Astrocyte (in vitro differentiated cells and primary cell): ENCODE results near the gene EBPL. TPM values are rescaled to one million over a fixed set of nuclear protein-coding genes. Genes with fewer than 3 reads are reported as not detected.
A peak's percentile ranks its signal among the peaks of the same experiment; 100 is the strongest.

Experiments
- DNase-seq: peaks from one replicate; pipeline ENCODE4 v3.0.0-alpha.2; 2010; ENCODE audit warnings: low read depth
- FAIRE-seq: peaks from 2 replicates; lab custom pipeline; 2011; peaks lifted over from hg19 to GRCh38; lab: Jason Lieb, UNC
- H2AFZ ChIP-seq: 2 replicates; pipeline ENCODE4 v1.6.0; 2012; ENCODE audit warnings: low read depth, low read length, inconsistent platforms
- H3K27ac ChIP-seq: 2 replicates; pipeline ENCODE4 v1.5.1; 2011; ENCODE audit warnings: low read depth, low read length, inconsistent platforms
- H3K27me3 ChIP-seq: 2 replicates; pipeline ENCODE4 v1.6.0; 2011; ENCODE audit warnings: low read length, inconsistent platforms; ENCODE audit not compliant: insufficient read depth
- H3K36me3 ChIP-seq: 2 replicates; pipeline ENCODE4 v1.5.1; 2011; ENCODE audit warnings: low read length, inconsistent platforms; ENCODE audit not compliant: insufficient read depth
- H3K4me1 ChIP-seq: 2 replicates; pipeline ENCODE4 v1.5.1; 2011; ENCODE audit warnings: low read length, inconsistent platforms; ENCODE audit not compliant: insufficient read depth
- H3K4me2 ChIP-seq: 2 replicates; pipeline ENCODE4 v1.6.0; 2012; ENCODE audit warnings: low read length, inconsistent platforms
- H3K4me3 ChIP-seq: 2 replicates; pipeline ENCODE4 v1.5.1; 2011; ENCODE audit warnings: low read depth, mild to moderate bottlenecking, low read length, inconsistent platforms; ENCODE audit not compliant: insufficient read depth
- H3K79me2 ChIP-seq: 2 replicates; pipeline ENCODE4 v1.6.0; 2012; ENCODE audit warnings: mild to moderate bottlenecking, low read length, inconsistent platforms; ENCODE audit not compliant: insufficient read depth
- H3K9ac ChIP-seq: 2 replicates; pipeline ENCODE4 v1.6.0; 2012; ENCODE audit warnings: mild to moderate bottlenecking, low read length, inconsistent platforms
- H3K9me3 ChIP-seq: 2 replicates; pipeline ENCODE4 v1.5.1; 2012; ENCODE audit warnings: low read depth, mild to moderate bottlenecking, low read length, inconsistent platforms; ENCODE audit not compliant: insufficient read depth
- H4K20me1 ChIP-seq: 2 replicates; pipeline ENCODE4 v1.6.0; 2012; ENCODE audit warnings: low read length, inconsistent platforms; ENCODE audit not compliant: insufficient read depth
- H3K27ac Mint-ChIP-seq: one replicate; pipeline ENCODE4 v1.8.0; 2021; ENCODE audit warnings: mild to moderate bottlenecking, mixed read lengths; ENCODE audit not compliant: unreplicated experiment
- H3K27me3 Mint-ChIP-seq: one replicate; pipeline ENCODE4 v1.8.0; 2021; ENCODE audit warnings: low read depth, mixed read lengths; ENCODE audit not compliant: unreplicated experiment
- H3K36me3 Mint-ChIP-seq: one replicate; pipeline ENCODE4 v1.8.0; 2021; ENCODE audit warnings: low read depth, mixed read lengths; ENCODE audit not compliant: unreplicated experiment
- H3K4me1 Mint-ChIP-seq: one replicate; pipeline ENCODE4 v1.8.0; 2021; ENCODE audit warnings: low read depth, mixed read lengths; ENCODE audit not compliant: unreplicated experiment
- H3K4me3 Mint-ChIP-seq: one replicate; pipeline ENCODE4 v1.8.0; 2021; ENCODE audit warnings: mild to moderate bottlenecking, moderate library complexity, mixed read lengths; ENCODE audit not compliant: unreplicated experiment
- H3K9me3 Mint-ChIP-seq: one replicate; pipeline ENCODE4 v1.8.0; 2021; ENCODE audit warnings: mild to moderate bottlenecking, mixed read lengths; ENCODE audit not compliant: unreplicated experiment
- CTCF ChIP-seq: IDR thresholded peaks from 2 replicates; pipeline ENCODE4 v1.5.1; 2011; ENCODE audit warnings: low read depth, mild to moderate bottlenecking, inconsistent platforms, low read length, moderate library complexity; ENCODE audit not compliant: insufficient read depth
- EZH2 ChIP-seq: IDR thresholded peaks from 2 replicates; pipeline ENCODE4 v1.6.1; 2012; ENCODE audit warnings: mild to moderate bottlenecking, low read length, inconsistent platforms; ENCODE audit not compliant: insufficient read depth
- total RNA-seq: library from RNA; stranded (reverse); gene quantifications from 2 replicates; pipeline ENCODE4 v1.2.1, GENCODE V29; 2021

The EBPL gene
- total RNA-seq, 1 donor from 2014 or later: 62.1 TPM

- Histone ChIP-seq H3K9me3 (no peaks in the 10 kb centered on the region), H3K9ac (no peak overlapping the region), H3K79me2 (peaks cover 22% of the 10 kb centered on the region), H4K20me1 (peaks cover 10% of the 10 kb centered on the region), H3K36me3 (peaks cover 4% of the 10 kb centered on the region), H3K27ac (no peak overlapping the region), H3K4me1 (peaks cover 11% of the 10 kb centered on the region), H3K27me3 (no peaks in the 10 kb centered on the region), H3K4me3 (no peak overlapping the region), H3K4me2 (no peak overlapping the region), H2AFZ (no peak overlapping the region)
- Mint-ChIP-seq H3K9me3 (no peaks in the 10 kb centered on the region), H3K27ac (no peak overlapping the region), H3K36me3 (peaks cover 6% of the 10 kb centered on the region), H3K4me1 (peaks cover 2% of the 10 kb centered on the region), H3K4me3 (peak overlapping the region; percentile 60), H3K27me3 (no peaks in the 10 kb centered on the region)
- FAIRE-seq (no peak), DNase-seq (no peak)
- TF ChIP-seq CTCF (no peak), EZH2 (no peak)
These were observed 2.0 kb upstream of the EBPL start for GRCh38 chr13:49693191-49693733.

DNA sequence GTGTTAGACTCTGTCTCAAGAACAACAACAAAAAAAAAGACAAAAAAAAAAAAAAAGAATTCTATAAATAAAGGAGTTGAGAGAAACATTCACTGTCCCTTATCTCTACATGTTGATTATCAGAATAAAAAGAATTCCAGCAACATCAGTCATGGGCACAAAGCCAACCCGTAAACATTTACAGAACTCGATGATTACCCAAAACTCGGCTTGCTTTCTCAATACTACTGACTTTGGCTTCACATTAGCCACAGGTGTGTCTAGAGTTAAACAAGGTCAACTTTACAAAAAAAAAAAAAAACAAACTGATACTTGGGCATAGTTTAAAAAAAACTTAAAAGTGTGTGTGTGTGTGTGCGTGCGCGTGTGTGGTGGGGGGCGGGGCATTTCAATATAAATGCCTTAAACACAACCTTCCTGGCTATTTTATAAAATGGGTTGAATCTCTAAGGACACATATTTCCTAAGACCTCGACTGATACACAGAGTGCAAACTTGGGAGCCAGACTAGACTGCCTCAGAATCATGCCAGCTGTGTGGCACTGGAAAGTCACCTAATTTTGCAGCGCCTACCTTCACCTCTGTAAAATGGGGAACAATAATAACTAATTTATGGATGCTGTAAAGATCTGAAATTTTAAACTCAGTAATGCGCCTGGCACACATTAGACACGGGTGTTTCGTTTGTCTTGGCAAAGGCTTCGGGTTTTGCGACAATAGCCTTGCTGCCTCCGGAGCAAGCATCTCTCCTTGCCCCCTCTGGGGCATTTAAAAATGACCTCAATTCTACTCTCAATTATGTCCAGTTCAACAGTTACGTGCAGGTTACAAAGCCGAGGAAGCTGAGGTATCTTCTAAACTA lies 922 bp downstream of the EBPL start:
- Histone ChIP-seq H3K36me3 (no peaks in the 10 kb centered on the region), H3K27me3 (no peaks in the 10 kb centered on the region), H3K9me3 (no peaks in the 10 kb centered on the region), H3K4me3 (peak overlapping the region; percentile 74), H3K9ac (peak overlapping the region; percentile 76), H3K27ac (peak overlapping the region; percentile 56), H3K4me1 (peaks cover 11% of the 10 kb centered on the region), H4K20me1 (peaks cover 28% of the 10 kb centered on the region), H3K79me2 (peaks cover 47% of the 10 kb centered on the region), H3K4me2 (peak overlapping the region; percentile 88), H2AFZ (peak overlapping the region; percentile 62)
- Mint-ChIP-seq H3K4me1 (peaks cover 2% of the 10 kb centered on the region), H3K4me3 (peak overlapping the region; percentile 94), H3K36me3 (peaks cover 11% of the 10 kb centered on the region), H3K27me3 (no peaks in the 10 kb centered on the region), H3K9me3 (no peaks in the 10 kb centered on the region), H3K27ac (peak overlapping the region; percentile 80)
- DNase-seq (peak; percentile 60), FAIRE-seq (no peak)
- TF ChIP-seq EZH2 (no peak), CTCF (no peak)

- Histone ChIP-seq H2AFZ (no peak overlapping the region), H3K4me1 (peaks cover 6% of the 10 kb centered on the region), H3K4me2 (no peak overlapping the region), H3K27me3 (no peaks in the 10 kb centered on the region), H4K20me1 (peaks cover 41% of the 10 kb centered on the region), H3K36me3 (peaks cover 2% of the 10 kb centered on the region), H3K27ac (no peak overlapping the region), H3K79me2 (peaks cover 62% of the 10 kb centered on the region), H3K4me3 (no peak overlapping the region), H3K9ac (no peak overlapping the region), H3K9me3 (no peaks in the 10 kb centered on the region)
- FAIRE-seq: no peak
- Mint-ChIP-seq H3K4me1 (no peaks in the 10 kb centered on the region), H3K4me3 (no peak overlapping the region), H3K9me3 (no peaks in the 10 kb centered on the region), H3K27ac (no peak overlapping the region), H3K27me3 (no peaks in the 10 kb centered on the region), H3K36me3 (peaks cover 16% of the 10 kb centered on the region)
- DNase-seq: no peak
- TF ChIP-seq EZH2: no peak
These were observed 7.8 kb downstream of the EBPL start for GRCh38 chr13:49683489-49683888.
